Hematopoietic multipotent progenitor cell treated with erythropoietin and hydrocortisone succinate and interleukin-3 and kit ligand, for 6 days (in vitro differentiated cells): ENCODE measurements around the gene SGIP1.
"Not testable (repeated sequence)": the region's sequence is repeated elsewhere in the genome, so short reads cannot be mapped to it uniquely, and the experiment has no call there.

Experiments
- DNase-seq: peaks from one replicate; pipeline ENCODE4 v3.0.0-alpha.2; 2015

SGIP1 gene

GRCh38 chr1:66732407-66733166, 198.6 kb downstream of the SGIP1 start:
- DNase-seq, result peak; percentile 59

GRCh38 chr1:66733348-66734017, 199.5 kb downstream of the SGIP1 start:
- peak; percentile 36 for DNase-seq

- DNase-seq, result not testable (repeated sequence)
Measured at GRCh38 chr1:66734531-66734930, 200.6 kb downstream of the SGIP1 start.

GRCh38 chr1:66737836-66738235, 203.9 kb downstream of the SGIP1 start:
- DNase-seq, result no peak

GRCh38 chr1:66739401-66740157, 205.6 kb downstream of the SGIP1 start:
- no peak for DNase-seq

- DNase-seq, result no peak
Measured at GRCh38 chr1:66745451-66745850, 211.5 kb downstream of the SGIP1 start.

GRCh38 chr1:66747501-66747900, 213.5 kb downstream of the SGIP1 start:
- DNase-seq, result no peak

GRCh38 chr1:66750577-66750976, 216.6 kb downstream of the SGIP1 start:
- DNase-seq, result no peak

- no peak for DNase-seq
Measured at GRCh38 chr1:66751160-66751559, 217.2 kb downstream of the SGIP1 start.

- peak; percentile 59 for DNase-seq
Measured at GRCh38 chr1:66752000-66752592, 218.1 kb downstream of the SGIP1 start, which contains the start of gene DYNLT5. Gene DYNLT5 (plus strand): TSS chr1:66752459. CDS start chr1:66754659, 2,200 bp downstream.

GRCh38 chr1:66752671-66753371, 218.9 kb downstream of the SGIP1 start:
- DNase-seq, result no peak

- peak; percentile 42 for DNase-seq
Measured at GRCh38 chr1:66757722-66758240, 223.8 kb downstream of the SGIP1 start.

- peak; percentile 88 for DNase-seq
Measured at GRCh38 chr1:66758241-66758755, 224.3 kb downstream of the SGIP1 start.

GRCh38 chr1:66760506-66760905, 226.6 kb downstream of the SGIP1 start:
- no peak for DNase-seq

- no peak for DNase-seq
Measured at GRCh38 chr1:66761221-66761620, 227.3 kb downstream of the SGIP1 start.

GRCh38 chr1:66764994-66765578, 231.1 kb downstream of the SGIP1 start:
- peak; percentile 88 for DNase-seq

GRCh38 chr1:66767626-66768025, 233.7 kb downstream of the SGIP1 start:
- DNase-seq, result no peak

- DNase-seq, result no peak
Measured at GRCh38 chr1:66768965-66769364, 235.0 kb downstream of the SGIP1 start.

GRCh38 chr1:66769512-66770229, 235.7 kb downstream of the SGIP1 start:
- DNase-seq, result no peak

GRCh38 chr1:66770240-66770639, 236.3 kb downstream of the SGIP1 start:
- DNase-seq, result no peak

GRCh38 chr1:66770694-66771093, 236.7 kb downstream of the SGIP1 start:
- DNase-seq, result no peak
